Gastroesophageal sphincter (tissue), 4 donors: ENCODE data around the gene DES. TPM values are rescaled to one million over a fixed set of nuclear protein-coding genes. Genes with fewer than 3 reads are reported as not detected.

Experiments used
- ATAC-seq: fragments of 150-250 bp; one replicate; pipeline ENCODE4 v1.9.1; 2016; ENCODE audit warnings: mild to moderate bottlenecking, moderate library complexity
- H3K27ac ChIP-seq, 4 donors: fragments of 200-600 bp; sonication (generic) in 3 of 4; 1 replicate in 3 of 4; 2 replicates in 1 of 4; pipeline ENCODE4 v1.5.1; 2016 to 2019
- H3K27me3 ChIP-seq: fragments of 200-600 bp; sonication (generic); one replicate; pipeline ENCODE4 v1.5.1; 2019
- H3K36me3 ChIP-seq, 2 donors: fragments of 200-600 bp; sonication (generic); one replicate each; pipeline ENCODE4 v1.5.1; 2019; ENCODE audit warnings: control low read depth in 1 of 2
- H3K4me1 ChIP-seq, 3 donors: fragments of 200-600 bp; sonication (generic); 1 replicate in 2 of 3; 2 replicates in 1 of 3; pipeline ENCODE4 v1.5.1; 2016 to 2019; ENCODE audit warnings: control low read depth in 2 of 3
- H3K4me3 ChIP-seq, 2 donors: fragments of 200-600 bp; sonication (generic); one replicate each; pipeline ENCODE4 v1.5.1; 2019; ENCODE audit warnings: mild to moderate bottlenecking in 1 of 2, moderate library complexity in 1 of 2
- H3K9me3 ChIP-seq, 3 donors: fragments of 200-600 bp; sonication (generic); one replicate each; pipeline ENCODE4 v1.5.1; 2017 to 2019; ENCODE audit warnings: control low read depth in 2 of 3
- EP300 ChIP-seq: sonication (generic); formaldehyde crosslinking; IDR thresholded peaks from one replicate; pipeline ENCODE4 v1.6.1; 2017; ENCODE audit warnings: antibody characterized with exemption, mild to moderate bottlenecking
- POLR2A ChIP-seq, 2 donors: fragments of 450-650 bp; IDR thresholded peaks; one replicate each; pipeline ENCODE4 v1.6.1; 2017; ENCODE audit warnings: antibody characterized with exemption in 2 of 2, mild to moderate bottlenecking in 2 of 2, moderate library complexity in 1 of 2
- POLR2AphosphoS5 ChIP-seq: sonication (generic); formaldehyde crosslinking; IDR thresholded peaks from one replicate; pipeline ENCODE4 v1.6.1; 2017; ENCODE audit warnings: antibody characterized with exemption
- WGBS, 2 donors: methylation state at CpG; one replicate each; pipeline ENCODE4 v1.1.5; 2018; ENCODE audit warnings: low coverage in 1 of 2; 5-methylcytosine and 5-hydroxymethylcytosine counted together
- total RNA-seq, 4 donors: library from RNA; depleted of rRNA; stranded (reverse); fragments of >200 nt; gene quantifications; one replicate each; pipeline ENCODE4 v1.1.0, GENCODE V29; 2016
- TF ChIP-seq, protein P1 (sequence below), 4 experiments: fragments of 200-600 bp in 2 of 4; fragments of 450-650 bp in 2 of 4; sonication (generic) in 1 of 4; IDR thresholded peaks; one replicate each; pipeline ENCODE4 v1.5.1; 2017 to 2019; ENCODE audit warnings: antibody characterized with exemption in 4 of 4, mild to moderate bottlenecking in 2 of 4, moderate library complexity in 2 of 4

DES gene
- total RNA-seq, 4 donors from 2014 or later: 10,852 to 31,720 (median 15,007) TPM

DNA sequence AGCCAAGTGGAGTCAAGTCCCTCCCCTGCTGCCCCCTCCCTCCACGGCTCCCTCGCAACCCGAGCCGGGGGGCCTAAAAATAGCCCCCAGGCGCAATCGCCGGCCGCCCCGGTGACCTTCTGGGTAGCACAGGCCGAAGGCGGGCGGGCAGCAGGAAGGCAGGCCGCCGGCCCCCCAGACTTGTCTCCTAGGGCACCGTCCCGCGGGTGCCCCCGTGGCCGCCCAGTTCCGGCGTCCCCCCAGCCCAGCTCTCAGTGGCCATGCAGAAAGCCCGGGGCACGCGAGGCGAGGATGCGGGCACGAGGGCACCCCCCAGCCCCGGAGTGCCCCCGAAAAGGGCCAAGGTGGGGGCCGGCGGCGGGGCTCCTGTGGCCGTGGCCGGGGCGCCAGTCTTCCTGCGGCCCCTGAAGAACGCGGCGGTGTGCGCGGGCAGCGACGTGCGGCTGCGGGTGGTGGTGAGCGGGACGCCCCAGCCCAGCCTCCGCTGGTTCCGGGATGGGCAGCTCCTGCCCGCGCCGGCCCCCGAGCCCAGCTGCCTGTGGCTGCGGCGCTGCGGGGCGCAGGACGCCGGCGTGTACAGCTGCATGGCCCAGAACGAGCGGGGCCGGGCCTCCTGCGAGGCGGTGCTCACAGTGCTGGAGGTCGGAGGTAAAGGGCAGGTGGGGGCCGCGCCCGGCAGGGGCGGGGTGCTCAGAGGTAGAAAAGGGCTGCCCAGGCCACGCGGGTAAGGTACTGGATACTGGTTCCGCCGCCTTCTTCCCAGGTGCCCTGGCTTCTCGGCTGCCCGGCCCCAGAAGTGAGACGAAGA is 16.7 kb downstream of the DES start, which contains the start of gene SPEG:
TSS of gene SPEG (plus strand) at position 126 of the 808 bp plus-strand sequence. CDS start at position 261, 135 bp downstream.
- H3K36me3 ChIP-seq: no peaks in the 10 kb centered on the region
- H3K4me3 ChIP-seq: peak within 1 kb of the TSS; percentile 38 to 58
- H3K9me3 ChIP-seq: no peaks in the 10 kb centered on the region
- ATAC-seq: no peak
- H3K4me1 ChIP-seq: peaks cover 7 to 87% (median 31%) of the 10 kb centered on the region in 3 donors
- WGBS, 2 donors: 55% methylated on average over 4 of the region's 77 CpGs; no CpG with 5 or more reads in 1 of the 2 donors
- TF ChIP-seq POLR2A (IDR thresholded peaks at IDR 0.05) (peak; percentile 48 to 62), EP300 (no peak), POLR2AphosphoS5 (peak; percentile 6)
- TF ChIP-seq, protein P1, sequence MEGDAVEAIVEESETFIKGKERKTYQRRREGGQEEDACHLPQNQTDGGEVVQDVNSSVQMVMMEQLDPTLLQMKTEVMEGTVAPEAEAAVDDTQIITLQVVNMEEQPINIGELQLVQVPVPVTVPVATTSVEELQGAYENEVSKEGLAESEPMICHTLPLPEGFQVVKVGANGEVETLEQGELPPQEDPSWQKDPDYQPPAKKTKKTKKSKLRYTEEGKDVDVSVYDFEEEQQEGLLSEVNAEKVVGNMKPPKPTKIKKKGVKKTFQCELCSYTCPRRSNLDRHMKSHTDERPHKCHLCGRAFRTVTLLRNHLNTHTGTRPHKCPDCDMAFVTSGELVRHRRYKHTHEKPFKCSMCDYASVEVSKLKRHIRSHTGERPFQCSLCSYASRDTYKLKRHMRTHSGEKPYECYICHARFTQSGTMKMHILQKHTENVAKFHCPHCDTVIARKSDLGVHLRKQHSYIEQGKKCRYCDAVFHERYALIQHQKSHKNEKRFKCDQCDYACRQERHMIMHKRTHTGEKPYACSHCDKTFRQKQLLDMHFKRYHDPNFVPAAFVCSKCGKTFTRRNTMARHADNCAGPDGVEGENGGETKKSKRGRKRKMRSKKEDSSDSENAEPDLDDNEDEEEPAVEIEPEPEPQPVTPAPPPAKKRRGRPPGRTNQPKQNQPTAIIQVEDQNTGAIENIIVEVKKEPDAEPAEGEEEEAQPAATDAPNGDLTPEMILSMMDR (IDR thresholded peaks at IDR 0.05): no peak
- peaks cover 16% of the 10 kb centered on the region for H3K27me3 ChIP-seq
- H3K27ac ChIP-seq: peak within 1 kb of the TSS; percentile 93 to 99 (median 98)

DNA sequence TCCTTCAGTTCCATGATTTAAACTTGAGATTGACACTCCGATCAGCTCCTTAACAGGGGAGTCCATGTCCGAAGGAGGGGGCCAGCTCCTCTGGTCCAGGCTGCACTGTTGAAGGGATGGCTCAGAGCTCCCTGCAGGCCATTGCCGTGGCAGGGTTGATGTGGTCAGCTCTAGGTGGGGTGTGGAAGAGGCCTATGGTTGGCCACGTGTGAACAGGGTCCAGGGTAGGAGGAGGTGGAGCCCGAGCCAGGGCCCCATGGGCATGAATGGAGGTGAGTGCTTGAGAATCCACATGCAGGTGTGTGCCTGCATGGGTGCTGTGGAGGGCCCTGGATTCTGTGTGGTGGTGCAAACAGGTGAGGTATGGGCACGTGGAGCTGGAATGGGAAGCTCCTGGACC is 17.5 kb downstream of the DES start:
- Histone ChIP-seq H3K4me1 (peaks cover 7 to 87% (median 28%) of the 10 kb centered on the region in 3 donors), H3K4me3 (peak overlapping the region; percentile 38 to 58), H3K36me3 (no peaks in the 10 kb centered on the region), H3K9me3 (no peaks in the 10 kb centered on the region), H3K27me3 (peaks cover 16% of the 10 kb centered on the region), H3K27ac (peak overlapping the region; percentile 93 to 99 (median 98))
- TF ChIP-seq, protein P1 (IDR thresholded peaks at IDR 0.05): no peak
- TF ChIP-seq EP300 (no peak), POLR2AphosphoS5 (no peak), POLR2A (IDR thresholded peaks at IDR 0.05) (no peak)
- no peak for ATAC-seq
- 100% methylated on average over 1 of the region's 6 CpGs; no CpG with 5 or more reads in 1 of the 2 donors for WGBS, 2 donors

DNA sequence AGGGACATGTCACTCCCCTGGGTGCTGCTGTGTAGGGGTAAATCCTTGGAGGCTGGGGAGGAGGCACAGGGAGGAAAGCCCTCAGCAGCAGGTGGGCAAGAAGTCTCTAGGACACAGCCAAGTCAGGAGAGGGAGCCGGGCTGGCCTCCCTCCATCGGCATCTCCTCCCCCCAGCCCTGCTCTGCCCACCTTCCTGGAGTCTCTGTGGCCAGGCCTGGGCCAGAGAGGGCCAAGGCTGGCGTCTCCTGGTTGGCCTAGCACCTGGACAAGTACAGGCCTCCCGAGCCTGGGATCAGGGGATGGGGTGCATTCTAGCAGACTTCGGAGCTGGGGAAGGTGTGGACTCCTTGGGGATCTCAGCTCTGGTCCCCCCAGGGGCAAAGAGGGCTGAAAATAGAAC is 18.3 kb downstream of the DES start:
- Histone ChIP-seq H3K4me1 (peaks cover 7 to 87% (median 28%) of the 10 kb centered on the region in 3 donors), H3K27me3 (peaks cover 21% of the 10 kb centered on the region), H3K27ac (peak overlapping the region; percentile 93 to 99 (median 98)), H3K9me3 (no peaks in the 10 kb centered on the region), H3K4me3 (peak overlapping the region in 1 of 2 donors; percentile 58), H3K36me3 (no peaks in the 10 kb centered on the region)
- ATAC-seq: no peak
- 60% methylated on average over 1 of the region's 5 CpGs; no CpG with 5 or more reads in 1 of the 2 donors for WGBS, 2 donors
- TF ChIP-seq POLR2A (IDR thresholded peaks at IDR 0.05) (no peak), EP300 (no peak), POLR2AphosphoS5 (no peak)
- TF ChIP-seq, protein P1 (IDR thresholded peaks at IDR 0.05): no peak

DNA sequence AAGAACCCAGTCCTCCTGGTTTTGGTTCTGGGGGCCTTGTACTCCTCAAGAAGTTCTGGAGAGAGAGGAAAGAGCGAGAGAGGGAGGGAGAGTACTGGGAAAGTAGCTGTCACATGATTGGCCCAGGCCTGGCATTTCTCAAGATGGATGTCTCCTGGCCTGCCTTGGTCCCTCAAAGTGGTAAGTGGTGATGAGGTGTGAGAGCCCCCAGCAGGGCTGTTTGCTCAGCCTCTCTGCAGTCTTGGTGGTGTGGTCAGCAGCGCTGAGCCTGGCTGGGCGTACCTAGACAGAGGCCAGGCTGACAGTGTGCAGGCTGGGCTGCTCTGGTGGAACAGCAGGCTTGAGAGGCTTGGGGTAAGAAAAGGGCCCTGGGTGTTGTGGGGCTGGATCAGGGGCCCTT is 19.0 kb downstream of the DES start:
- Histone ChIP-seq H3K27ac (peak overlapping the region; percentile 93 to 99 (median 98)), H3K9me3 (no peaks in the 10 kb centered on the region), H3K4me1 (peaks cover 7 to 89% (median 28%) of the 10 kb centered on the region in 3 donors), H3K27me3 (peaks cover 27% of the 10 kb centered on the region), H3K36me3 (no peaks in the 10 kb centered on the region), H3K4me3 (no peak overlapping the region)
- ATAC-seq: no peak
- TF ChIP-seq POLR2AphosphoS5 (peak; percentile 74), POLR2A (IDR thresholded peaks at IDR 0.05) (peak in 1 of 2 donors; percentile 14), EP300 (no peak)
- TF ChIP-seq, protein P1 (IDR thresholded peaks at IDR 0.05): no peak
- 50% methylated on average over 2 of the region's 3 CpGs; no CpG with 5 or more reads in 1 of the 2 donors for WGBS, 2 donors
